IMR-90 (cell line): Measurements from ENCODE around the gene RIBC1. TPM values are rescaled to one million over a fixed set of nuclear protein-coding genes. Genes with fewer than 3 reads are reported as not detected.

Experiments used
- ATAC-seq: fragments of 200-7000 bp; cut with Tn5 transposase; 2 replicates; pipeline ENCODE4 v1.9.1; 2020; ENCODE audit warnings: low read depth, mild to moderate bottlenecking, moderate library complexity
- BruUV-seq: library from RNA; stranded (reverse); fragments of 400-500 nt; replicated peaks from 2 replicates; lab custom pipeline; 2021; lab: Mats Ljungman, UMichigan
- CTCF ChIA-PET: fragments of 300-600 bp; formaldehyde crosslinking; extraction: SDS; loops from one replicate; lab custom pipeline; 2021; ENCODE audit warnings: antibody characterized with exemption; lab: Yijun Ruan, JAX
- POLR2A ChIA-PET: fragments of 300-600 bp; sonication (Branson Sonifier 250); formaldehyde crosslinking; loops from one replicate; lab custom pipeline; 2022; ENCODE audit warnings: antibody characterized with exemption; ENCODE audit not compliant: unreplicated experiment; lab: Charles Lee
- DNase-seq: peaks from one replicate; pipeline ENCODE4 v3.0.0; 2013
- H2AFZ ChIP-seq: replicated peaks from 2 replicates; pipeline ENCODE3; 2013; ENCODE audit warnings: low read length, mild to moderate bottlenecking; ENCODE audit not compliant: poor library complexity
- H2AK5ac ChIP-seq: 2 replicates; pipeline ENCODE4 v1.6.1; 2013; ENCODE audit warnings: low read depth, low read length, inconsistent platforms
- H2AK9ac ChIP-seq: replicated peaks from 2 replicates; pipeline ENCODE3; 2013; ENCODE audit warnings: mild to moderate bottlenecking, low read depth, low read length, moderate library complexity; ENCODE audit not compliant: poor library complexity
- H2BK120ac ChIP-seq: 2 replicates; pipeline ENCODE4 v1.6.1; 2013; ENCODE audit warnings: low read depth, low read length, inconsistent platforms
- H2BK15ac ChIP-seq: 3 replicates; pipeline ENCODE4 v1.6.1; 2013; ENCODE audit warnings: low read depth, low read length, inconsistent platforms
- H2BK20ac ChIP-seq: 2 replicates; pipeline ENCODE4 v1.6.1; 2013; ENCODE audit warnings: low read depth, mild to moderate bottlenecking, inconsistent platforms, low read length, moderate library complexity
- H2BK5ac ChIP-seq: 2 replicates; pipeline ENCODE4 v1.6.1; 2013; ENCODE audit warnings: mild to moderate bottlenecking, low read depth, low read length, inconsistent platforms; ENCODE audit not compliant: poor library complexity, severe bottlenecking
- H3K14ac ChIP-seq: replicated peaks from 2 replicates; pipeline ENCODE4 v1.6.1; 2013; ENCODE audit warnings: low read depth, low read length, inconsistent platforms
- H3K18ac ChIP-seq: 2 replicates; pipeline ENCODE4 v1.6.1; 2013; ENCODE audit warnings: low read depth, low read length, control low read depth
- H3K23ac ChIP-seq: 2 replicates; pipeline ENCODE4 v1.6.1; 2013; ENCODE audit warnings: low read depth, low read length, inconsistent platforms
- H3K27ac ChIP-seq: 2 replicates; pipeline ENCODE4 v1.5.1; 2013; ENCODE audit warnings: mild to moderate bottlenecking, control low read depth, low read length; ENCODE audit not compliant: insufficient read depth
- H3K27me3 ChIP-seq: 2 replicates; pipeline ENCODE4 v1.6.1; 2013; ENCODE audit warnings: low read length; ENCODE audit not compliant: control insufficient read depth, insufficient read depth
- H3K36me3 ChIP-seq: 2 replicates; pipeline ENCODE4 v1.6.1; 2013; ENCODE audit warnings: low read length, mixed read lengths; ENCODE audit not compliant: control insufficient read depth, insufficient read depth
- H3K4ac ChIP-seq: 2 replicates; pipeline ENCODE4 v1.6.1; 2013; ENCODE audit warnings: low read depth, low read length, inconsistent platforms
- H3K4me1 ChIP-seq: 2 replicates; pipeline ENCODE4 v1.6.1; 2013; ENCODE audit warnings: low read length, mixed read lengths; ENCODE audit not compliant: control insufficient read depth, insufficient read depth
- H3K4me2 ChIP-seq: 2 replicates; pipeline ENCODE4 v1.6.1; 2013; ENCODE audit warnings: low read depth, mild to moderate bottlenecking, control low read depth, low read length, moderate library complexity
- H3K4me3 ChIP-seq: 2 replicates; pipeline ENCODE4 v1.5.1; 2013; ENCODE audit warnings: low read depth, mild to moderate bottlenecking, control low read depth, low read length, moderate library complexity; ENCODE audit not compliant: insufficient read depth
- H3K56ac ChIP-seq: 2 replicates; pipeline ENCODE4 v1.6.1; 2013; ENCODE audit warnings: low read length, inconsistent platforms; ENCODE audit not compliant: insufficient read depth; ENCODE audit errors: extremely low read depth
- H3K79me1 ChIP-seq, 2 experiments: 2 replicates each; pipeline ENCODE4 v1.6.1; 2013; ENCODE audit warnings: low read length in 2 of 2, inconsistent platforms in 1 of 2, low read depth in 1 of 2
- H3K9ac ChIP-seq: 2 replicates; pipeline ENCODE4 v1.6.1; 2013; ENCODE audit warnings: low read depth, low read length, control low read depth
- H3K9me1 ChIP-seq: 2 replicates; pipeline ENCODE4 v1.6.1; 2013; ENCODE audit warnings: low read length, inconsistent platforms; ENCODE audit not compliant: insufficient read depth
- H3K9me3 ChIP-seq: 2 replicates; pipeline ENCODE4 v1.6.1; 2013; ENCODE audit warnings: low read length; ENCODE audit not compliant: control insufficient read depth, insufficient read depth
- H4K20me1 ChIP-seq: 2 replicates; pipeline ENCODE4 v1.6.1; 2013; ENCODE audit warnings: low read length, inconsistent platforms; ENCODE audit not compliant: insufficient read depth
- H4K5ac ChIP-seq: 2 replicates; pipeline ENCODE4 v1.6.1; 2013; ENCODE audit warnings: mild to moderate bottlenecking, low read depth, low read length, control low read depth
- H4K8ac ChIP-seq, 2 experiments: 2 replicates each; pipeline ENCODE4 v1.6.1; 2013; ENCODE audit warnings: low read depth in 2 of 2, low read length in 2 of 2, control low read depth in 1 of 2, inconsistent platforms in 1 of 2
- H4K91ac ChIP-seq: 2 replicates; pipeline ENCODE4 v1.6.1; 2013; ENCODE audit warnings: low read depth, low read length, inconsistent platforms; ENCODE audit not compliant: insufficient read depth
- MAZ ChIP-seq: IDR thresholded peaks from 2 replicates; pipeline ENCODE4 v1.6.1; 2012; ENCODE audit warnings: low read depth, mild to moderate bottlenecking, low read length, improper control_type of control experiment, moderate library complexity, borderline replicate concordance
- MXI1 ChIP-seq: IDR thresholded peaks from 2 replicates; pipeline ENCODE4 v1.6.1; 2012; ENCODE audit warnings: low read depth, mild to moderate bottlenecking, low read length, moderate library complexity, borderline replicate concordance
- POLR2A ChIP-seq: IDR thresholded peaks from 2 replicates; pipeline ENCODE4 v1.6.1; 2012; ENCODE audit warnings: mild to moderate bottlenecking, low read depth, low read length
- RCOR1 ChIP-seq: IDR thresholded peaks from 2 replicates; pipeline ENCODE4 v1.6.1; 2012; ENCODE audit warnings: mild to moderate bottlenecking, low read length, improper control_type of control experiment; ENCODE audit not compliant: insufficient replicate concordance
- RFX5 ChIP-seq: IDR thresholded peaks from 2 replicates; pipeline ENCODE4 v1.8.0; 2012; ENCODE audit warnings: low read depth, mild to moderate bottlenecking, low read length, moderate library complexity
- WGBS, 2 experiments: methylation state at CpG; one replicate each; pipeline versions ENCODE4 v1.1.5 to v1.1.7; 2013; ENCODE audit warnings: missing lambda C conversion rate in 2 of 2; ENCODE audit not compliant: insufficient read length in 1 of 2; ENCODE audit errors: extremely low coverage in 2 of 2; 5-methylcytosine and 5-hydroxymethylcytosine counted together
- dilution Hi-C: fragments of 300-500 bp; cut with HindIII; formaldehyde crosslinking; loops from one replicate; pipeline ENCODE4 v1.14.3; 2018; ENCODE audit warnings: low sequenced_read_pairs; ENCODE audit not compliant: unreplicated experiment
- in situ Hi-C: fragments of 300-500 bp; cut with MboI; formaldehyde crosslinking; loops from 3 replicates; pipeline ENCODE4 v1.14.3; 2019; ENCODE audit warnings: low sequenced_read_pairs, inconsistent platforms, mixed read lengths
- intact Hi-C: fragments of 100-400 bp; cut with micrococcal nuclease; formaldehyde crosslinking; loops from 2 replicates; pipeline ENCODE4 v1.10.0; 2022
- polyA plus RNA-seq, 3 experiments: library from polyadenylated mRNA; depleted of rRNA; stranded (reverse); fragments of >200 nt; gene quantifications; 2 replicates each; pipeline ENCODE4 v1.2.3, GENCODE V29; 2012; ENCODE audit warnings: low replicate concordance in 1 of 3
- total RNA-seq: library from RNA; depleted of rRNA; stranded (reverse); fragments of >200 nt; gene quantifications from 2 replicates; pipeline ENCODE4 v1.2.3, GENCODE V29; 2012

The RIBC1 gene
- total and polyA plus RNA-seq, 2 of the 4 experiments (the other 2 are of a cell fraction) = 0.31 to 0.36 TPM

- peak within 1 kb of the TSS; percentile 88 for H3K9ac ChIP-seq
- H3K27me3 ChIP-seq = peaks cover 20% of the 10 kb centered on the region
- H3K4me2 ChIP-seq = peak within 1 kb of the TSS; percentile 90
- in situ Hi-C loops (loop anchor here (5.0 kb wide), 1 partner anchor 122 kb away; no protein-coding TSS in a partner anchor), intact Hi-C loops (no loop called here), dilution Hi-C loops (no loop called here)
- no peak within 1 kb of the TSS for H2BK120ac ChIP-seq
- no peaks in the 10 kb centered on the region for H3K4me1 ChIP-seq
- CTCF ChIA-PET = no interaction called here
- peak within 1 kb of the TSS; percentile 93 for H4K5ac ChIP-seq
- H3K4ac ChIP-seq = peak within 1 kb of the TSS; percentile 73
- H3K14ac ChIP-seq = peak within 1 kb of the TSS; percentile 81
- TF ChIP-seq MAZ (peak; percentile 44; the same call in 1 of the 2 replicates), RCOR1 (no peak), POLR2A (peak; percentile 33; the same call in 1 of the 2 replicates), MXI1 (peak; percentile 81), RFX5 (no peak)
- no peaks in the 10 kb centered on the region for H3K9me3 ChIP-seq
- peaks cover 13% of the 10 kb centered on the region; the same call in 1 of the 2 replicates for H3K36me3 ChIP-seq
- peak within 1 kb of the TSS; percentile 89 for H2AK9ac ChIP-seq
- H3K4me3 ChIP-seq = peak within 1 kb of the TSS; percentile 92
- H4K8ac ChIP-seq = peak within 1 kb of the TSS; percentile 85 to 93
- H2BK15ac ChIP-seq = no peak within 1 kb of the TSS; the same call in 2 of the 3 replicates
- POLR2A ChIA-PET = no interaction called here
- H3K27ac ChIP-seq = peak within 1 kb of the TSS; percentile 78
- H2BK20ac ChIP-seq = no peak within 1 kb of the TSS
- peaks cover 4% of the 10 kb centered on the region; the same call in 1 of the 2 replicates for H3K9me1 ChIP-seq
- DNase-seq (peak; percentile 64), ATAC-seq (peak; percentile 99)
- no TSS peak for BruUV-seq
- H2AK5ac ChIP-seq = peak within 1 kb of the TSS; percentile 77; the same call in 1 of the 2 replicates
- H3K18ac ChIP-seq = no peak within 1 kb of the TSS
- H2AFZ ChIP-seq = peak within 1 kb of the TSS; percentile 95
- H3K56ac ChIP-seq = peak within 1 kb of the TSS; percentile 35; the same call in 1 of the 2 replicates
- no peak within 1 kb of the TSS for H2BK5ac ChIP-seq
- peak within 1 kb of the TSS; percentile 23 for H4K91ac ChIP-seq
- 14% methylated on average over 16 of the region's 61 CpGs; no CpG with 5 or more reads in 1 of the 2 experiments for WGBS, 2 experiments
- H3K23ac ChIP-seq = peak within 1 kb of the TSS; percentile 82
- H4K20me1 ChIP-seq = no peaks in the 10 kb centered on the region
- peaks cover 0 to 10% of the 10 kb centered on the region in 2 experiments; a peak in 3 of 4 replicates for H3K79me1 ChIP-seq
These were observed 11.3 kb downstream of the RIBC1 start, which contains the start of gene HSD17B10 for GRCh38 chrX:53433651-53434639. HSD17B10 (minus strand) TSS chrX:53434370; CDS start chrX:53434345, 25 bp downstream.
